GM12801 (cell line): ENCODE results near the gene BMPER.

Experiments
- TF ChIP-seq, protein P1 (sequence below): IDR thresholded peaks from one replicate; pipeline ENCODE4 v1.5.1; 2011; ENCODE audit warnings: control low read depth; ENCODE audit not compliant: insufficient read length; ENCODE audit errors: extremely low read depth

Gene BMPER

DNA sequence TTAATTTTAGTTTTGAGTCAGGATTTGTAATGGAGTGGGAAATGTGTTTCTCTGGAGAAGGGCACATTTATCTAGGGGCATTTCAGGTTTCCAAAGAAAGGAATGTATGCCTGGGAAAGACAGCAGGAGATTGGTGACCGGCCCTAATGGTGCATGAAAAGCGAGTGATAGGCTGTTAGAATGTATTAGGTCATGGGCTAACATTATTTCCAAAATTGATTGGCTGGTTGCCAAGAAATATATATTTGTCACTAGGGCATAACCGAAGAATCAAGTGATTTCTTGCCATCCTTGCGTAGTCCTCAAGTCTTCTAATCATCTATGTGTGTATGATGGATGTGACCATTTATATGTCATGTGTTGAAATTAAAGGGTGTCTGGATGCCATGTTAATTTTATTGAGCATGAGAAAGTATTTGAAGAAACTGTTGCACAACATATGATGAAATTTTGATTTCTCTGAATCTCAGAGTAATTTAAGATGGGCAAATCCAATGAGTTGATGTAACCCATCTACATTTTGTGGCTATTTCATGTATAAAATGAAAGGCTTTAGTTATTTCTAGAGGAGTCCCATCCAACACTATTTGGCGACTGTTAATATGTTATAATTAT is 248.4 kb downstream of the BMPER start:
- TF ChIP-seq, protein P1, sequence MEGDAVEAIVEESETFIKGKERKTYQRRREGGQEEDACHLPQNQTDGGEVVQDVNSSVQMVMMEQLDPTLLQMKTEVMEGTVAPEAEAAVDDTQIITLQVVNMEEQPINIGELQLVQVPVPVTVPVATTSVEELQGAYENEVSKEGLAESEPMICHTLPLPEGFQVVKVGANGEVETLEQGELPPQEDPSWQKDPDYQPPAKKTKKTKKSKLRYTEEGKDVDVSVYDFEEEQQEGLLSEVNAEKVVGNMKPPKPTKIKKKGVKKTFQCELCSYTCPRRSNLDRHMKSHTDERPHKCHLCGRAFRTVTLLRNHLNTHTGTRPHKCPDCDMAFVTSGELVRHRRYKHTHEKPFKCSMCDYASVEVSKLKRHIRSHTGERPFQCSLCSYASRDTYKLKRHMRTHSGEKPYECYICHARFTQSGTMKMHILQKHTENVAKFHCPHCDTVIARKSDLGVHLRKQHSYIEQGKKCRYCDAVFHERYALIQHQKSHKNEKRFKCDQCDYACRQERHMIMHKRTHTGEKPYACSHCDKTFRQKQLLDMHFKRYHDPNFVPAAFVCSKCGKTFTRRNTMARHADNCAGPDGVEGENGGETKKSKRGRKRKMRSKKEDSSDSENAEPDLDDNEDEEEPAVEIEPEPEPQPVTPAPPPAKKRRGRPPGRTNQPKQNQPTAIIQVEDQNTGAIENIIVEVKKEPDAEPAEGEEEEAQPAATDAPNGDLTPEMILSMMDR: no peak

DNA sequence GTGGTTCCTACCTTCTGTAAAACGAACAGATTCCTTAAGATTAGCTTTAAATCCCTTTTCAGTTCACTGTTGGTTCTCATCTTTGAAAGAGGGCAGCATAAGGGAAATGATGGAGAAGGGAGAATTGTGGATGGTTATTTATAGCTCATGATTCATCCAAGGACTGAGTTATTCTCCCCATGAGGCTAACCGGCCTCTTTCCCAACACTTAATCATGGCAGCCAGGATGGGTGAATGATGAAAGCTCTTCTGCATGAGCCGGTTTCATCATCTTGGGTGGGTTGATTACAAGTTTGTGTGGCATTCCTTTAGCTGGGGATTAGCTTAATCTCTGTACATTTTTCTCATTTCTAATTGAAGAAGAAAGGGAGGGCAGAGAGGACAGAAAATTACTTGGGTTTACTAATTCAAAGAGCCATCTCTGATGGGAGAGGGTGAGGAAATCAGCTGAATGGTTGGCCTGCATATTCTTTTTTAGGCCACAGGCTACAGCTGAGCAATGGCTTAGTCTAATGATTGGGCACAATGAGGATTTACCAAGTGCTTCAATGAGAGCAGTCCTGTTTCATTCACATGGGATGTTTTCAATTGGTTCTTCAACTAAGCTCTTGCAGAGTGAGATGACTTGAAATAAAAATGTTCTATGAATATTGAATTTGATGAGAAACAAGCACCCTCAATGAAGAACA is 250.0 kb downstream of the BMPER start:
- TF ChIP-seq, protein P1: no peak

DNA sequence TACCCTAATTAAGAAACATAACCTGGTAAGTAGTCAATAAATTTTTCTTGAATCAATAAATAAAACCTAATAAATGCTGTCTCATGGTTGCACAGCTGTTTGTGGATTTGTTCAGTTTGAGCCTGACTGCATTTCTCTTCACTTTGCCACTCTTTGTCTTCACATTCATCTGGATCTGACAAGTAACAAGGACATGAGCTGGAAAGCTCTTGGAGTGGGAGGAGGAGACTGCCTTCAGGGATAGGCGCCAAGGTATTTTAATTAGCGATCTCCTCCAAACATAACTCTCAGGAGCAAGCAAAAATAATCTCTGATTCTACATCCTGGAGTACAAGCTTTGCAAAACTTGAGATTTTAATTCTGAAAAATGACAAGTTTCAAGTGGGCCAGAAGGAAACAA is 251.0 kb downstream of the BMPER start:
- TF ChIP-seq, protein P1: no peak

GRCh38 chr7:34157137-34157536 is 251.8 kb downstream of the BMPER start:
- TF ChIP-seq, protein P1: no peak

GRCh38 chr7:34158368-34159153 is 253.2 kb downstream of the BMPER start:
- TF ChIP-seq, protein P1: no peak

DNA sequence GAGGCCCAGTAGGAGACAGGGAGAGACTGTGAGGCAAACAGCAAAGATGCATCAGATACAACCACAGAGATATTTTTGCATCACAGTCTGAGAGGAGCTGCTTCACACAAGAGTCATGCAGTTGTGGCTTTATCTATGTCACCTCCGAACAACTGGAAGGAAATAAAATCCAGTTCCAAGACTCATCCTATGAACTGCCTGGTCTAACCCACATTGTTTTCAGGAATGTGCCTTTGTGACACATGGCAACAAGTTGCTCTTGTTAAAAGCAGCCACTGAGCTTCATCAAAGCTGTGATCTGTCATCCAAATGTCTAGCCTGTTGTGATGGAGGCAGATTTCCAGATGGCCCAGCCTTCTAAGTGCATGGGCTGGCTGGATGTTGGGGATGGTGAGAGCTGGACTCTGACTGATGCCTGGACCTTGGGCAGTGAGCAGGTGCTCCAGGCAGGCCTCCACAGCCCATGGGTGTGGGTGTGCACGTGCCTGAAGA is 255.0 kb downstream of the BMPER start:
- TF ChIP-seq, protein P1: no peak

DNA sequence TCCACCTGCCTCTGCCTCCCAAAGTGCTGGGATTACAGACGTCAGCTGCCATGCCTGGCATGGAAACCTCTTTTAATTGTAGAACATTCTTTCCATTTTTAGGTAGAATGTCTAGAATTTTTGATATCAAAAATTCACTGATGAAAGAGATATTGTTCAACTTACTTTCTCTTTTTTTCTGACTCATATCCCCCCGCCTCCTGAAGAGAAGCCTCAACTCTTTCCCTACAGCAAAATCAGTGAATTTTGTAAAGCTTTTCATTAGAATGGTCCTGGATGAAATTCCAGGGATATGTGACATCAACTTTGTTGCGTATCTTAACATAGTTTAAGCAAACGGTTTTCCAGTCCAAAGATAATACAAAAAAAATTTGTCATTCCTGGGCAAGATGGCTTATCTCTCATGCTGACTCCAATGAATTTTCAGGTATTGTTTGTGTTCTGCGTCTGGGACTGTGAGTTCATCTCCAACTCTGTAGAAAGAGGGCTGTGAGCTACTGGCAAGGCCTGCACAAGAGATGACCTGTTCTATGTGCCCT is 256.8 kb downstream of the BMPER start:
- TF ChIP-seq, protein P1: no peak
